Measurements from ENCODE around the gene AKR1C4.
"Not testable (repeated sequence)": the region's sequence is repeated elsewhere in the genome, so short reads cannot be mapped to it uniquely, and the experiment has no call there.

GRCh38 chr10:5180503-5180902 lies 16.1 kb upstream of the AKR1C4 start:
- not testable (repeated sequence) for TF ChIP-seq ZNF621 (tag by site-specific recombination; IDR thresholded peaks at IDR 0.05); ZXDB (tag by site-specific recombination; IDR thresholded peaks at IDR 0.05); MZF1 (tag by site-specific recombination; IDR thresholded peaks at IDR 0.05; ENCODE audit: borderline replicate concordance); ZNF184 (tag by site-specific recombination; IDR thresholded peaks at IDR 0.05); ZBTB21 (tag by site-specific recombination; IDR thresholded peaks at IDR 0.05); ZNF274 (IDR thresholded peaks at IDR 0.05; ENCODE audit: low read length); ZNF274 (tag by site-specific recombination; IDR thresholded peaks at IDR 0.05; ENCODE audit: borderline replicate concordance); ZNF37A (tag by site-specific recombination; IDR thresholded peaks at IDR 0.05); KLF9 (tag by site-specific recombination; IDR thresholded peaks at IDR 0.05; ENCODE audit: low read depth); CTCF (tag by site-specific recombination; IDR thresholded peaks at IDR 0.05)
